Lower leg skin (tissue), 3 donors: ENCODE results near the gene CCDC40.

Experiments
- CTCF ChIP-seq, 3 donors: fragments of 450-650 bp; IDR thresholded peaks; one replicate each; pipeline ENCODE4 v1.5.1; 2016; ENCODE audit warnings: antibody characterized with exemption in 3 of 3, mild to moderate bottlenecking in 3 of 3, moderate library complexity in 2 of 3
- POLR2A ChIP-seq, 2 donors: fragments of 450-650 bp; IDR thresholded peaks; one replicate each; pipeline ENCODE4 v1.6.1; 2016 to 2017; ENCODE audit warnings: antibody characterized with exemption in 2 of 2, mild to moderate bottlenecking in 1 of 2, moderate library complexity in 1 of 2

- TF ChIP-seq CTCF (IDR thresholded peaks at IDR 0.05) (no peak), POLR2A (IDR thresholded peaks at IDR 0.05) (no peak)
These were observed 34.8 kb downstream of the CCDC40 start for GRCh38 chr17:80071116-80071841.
